HG03378 (cell line): ENCODE results near the gene SMARCA1.
A peak's percentile ranks its signal among the peaks of the same experiment; 100 is the strongest.

ENCODE experiments used
- ATAC-seq: cut with Tn5 transposase; IDR thresholded peaks from one replicate; pipeline ENCODE4 v1.9.1; 2021; ENCODE audit warnings: mild to moderate bottlenecking, moderate library complexity; ENCODE audit not compliant: unreplicated experiment

The SMARCA1 gene

GRCh38 chrX:129472116-129472515 lies 51.2 kb downstream of the SMARCA1 start:
- ATAC-seq: no peak

- no peak for ATAC-seq
Measured at GRCh38 chrX:129462707-129463106, 60.6 kb downstream of the SMARCA1 start.

GRCh38 chrX:129461801-129462456 lies 61.4 kb downstream of the SMARCA1 start:
- ATAC-seq: no peak

GRCh38 chrX:129452523-129452922 lies 70.8 kb downstream of the SMARCA1 start:
- no peak for ATAC-seq

- ATAC-seq: no peak
Measured at GRCh38 chrX:129450123-129450522, 73.2 kb downstream of the SMARCA1 start.

GRCh38 chrX:129449148-129449547 lies 74.1 kb downstream of the SMARCA1 start:
- ATAC-seq: no peak

- no peak for ATAC-seq
Measured at GRCh38 chrX:129445436-129445835, 77.9 kb downstream of the SMARCA1 start.

- no peak for ATAC-seq
Measured at GRCh38 chrX:129433945-129434344, 89.3 kb downstream of the SMARCA1 start.

GRCh38 chrX:129433461-129433860 lies 89.8 kb downstream of the SMARCA1 start:
- no peak for ATAC-seq

- peak; percentile 45 for ATAC-seq
Measured at GRCh38 chrX:129427267-129427666, 96.0 kb downstream of the SMARCA1 start.

GRCh38 chrX:129423191-129423590 lies 100.1 kb downstream of the SMARCA1 start:
- ATAC-seq: no peak

GRCh38 chrX:129404670-129405008 lies 118.7 kb downstream of the SMARCA1 start:
- no peak for ATAC-seq

- ATAC-seq: no peak
Measured at GRCh38 chrX:129403974-129404669, 119.2 kb downstream of the SMARCA1 start.
